ENCODE measurements around the gene RPL13. TPM values are rescaled to one million over a fixed set of nuclear protein-coding genes. Genes with fewer than 3 reads are reported as not detected.

Gene RPL13
- total RNA-seq (2013) = 2,728 TPM
- polyA plus RNA-seq (1,000 to 10,000 TPM; 1,251 to 2,437 (median 1,329) TPM), polyA minus RNA-seq (1,984 and 2,685 TPM in 2 replicates), total RNA-seq (301 to 963 (median 699) reads per million in 11 experiments)

DNA sequence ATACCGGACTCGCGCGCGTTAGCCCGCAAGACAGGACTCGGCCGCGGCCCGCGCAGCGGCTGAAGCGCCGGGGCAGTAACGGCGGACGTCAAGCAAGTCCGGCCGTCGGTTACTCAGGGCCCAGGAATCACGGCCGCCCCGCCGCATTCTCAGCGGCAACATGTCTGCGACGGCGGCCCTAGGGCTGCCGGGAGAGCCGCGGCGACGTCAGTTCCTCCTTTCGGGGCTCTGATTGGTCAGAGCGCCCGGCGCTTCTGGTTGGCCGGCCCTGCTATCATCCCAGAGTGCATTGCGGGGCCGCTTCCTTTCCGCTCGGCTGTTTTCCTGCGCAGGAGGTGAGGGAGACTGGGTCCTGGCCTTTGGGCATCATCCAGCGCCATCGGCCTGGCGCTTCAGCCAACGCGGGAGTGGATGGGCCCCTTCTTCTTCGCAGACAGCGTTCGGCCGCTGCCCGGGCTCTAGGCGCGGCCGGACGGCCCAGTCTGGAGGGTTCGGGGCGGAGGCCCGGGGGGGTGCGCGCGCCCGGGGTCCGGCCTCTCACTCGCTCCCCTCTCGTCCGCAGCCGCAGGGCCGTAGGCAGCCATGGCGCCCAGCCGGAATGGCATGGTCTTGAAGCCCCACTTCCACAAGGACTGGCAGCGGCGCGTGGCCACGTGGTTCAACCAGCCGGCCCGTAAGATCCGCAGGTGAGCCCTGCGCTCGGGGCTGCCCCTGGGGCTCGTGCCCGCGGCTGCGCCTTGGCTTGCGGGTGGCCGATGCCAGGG is at the start of gene RPL13:
Gene RPL13 (plus strand): TSS at position 305 of the 764 bp plus-strand sequence. CDS start 278 bp downstream, at position 583.
- Mint-ChIP-seq H3K4me3 (peak within 1 kb of the TSS; percentile 92 to 98), H3K36me3 (peaks cover 51 to 56% of the 10 kb centered on the region in 2 donors), H3K9me3 (no peaks in the 10 kb centered on the region), H3K27me3 (ENCODE audit: low read depth in 3 of 3) (peaks cover 1 to 3% (median 1%) of the 10 kb centered on the region in 3 donors), H3K27ac (peak within 1 kb of the TSS; percentile 95 to 99 (median 98)), H3K4me1 (peaks cover 65% of the 10 kb centered on the region)
- DNase-seq = peak; percentile 93 to 97 (median 94)
- Histone ChIP-seq H3K27ac (ENCODE audit: low read depth in 1 of 2, low read length in 2 of 2) (peak within 1 kb of the TSS; percentile 92 to 93), H3K9ac (ENCODE audit: insufficient read depth, low read length, poor library complexity, severe bottlenecking) (peak within 1 kb of the TSS; percentile 96), H3K9me3 (replicated peaks in 1 of 2; ENCODE audit: control insufficient read depth in 1 of 2, insufficient read depth in 1 of 2, low read length in 2 of 2) (no peaks in the 10 kb centered on the region), H2AFZ (ENCODE audit: insufficient read depth, low read depth, low read length, poor library complexity, severe bottlenecking) (peak within 1 kb of the TSS; percentile 79), H3K4me2 (replicated peaks; ENCODE audit: extremely low read depth, low read length, poor library complexity, severe bottlenecking) (peak within 1 kb of the TSS; percentile 94), H3K4me1 (ENCODE audit: control insufficient read depth in 1 of 2, insufficient read depth in 2 of 2, low read length in 2 of 2) (peaks cover 41 to 57% of the 10 kb centered on the region in 2 donors), H3K36me3 (replicated peaks in 1 of 2; ENCODE audit: control insufficient read depth in 1 of 2, insufficient read depth in 2 of 2, low read length in 2 of 2) (peaks cover 41 to 46% of the 10 kb centered on the region in 2 donors), H3K4me3 (replicated peaks in 1 of 3; ENCODE audit: low read depth in 2 of 3, low read length in 3 of 3) (peak within 1 kb of the TSS; percentile 64 to 95 (median 82)), H3K79me2 (ENCODE audit: insufficient read depth, low read length) (peaks cover 22% of the 10 kb centered on the region), H3K27me3 (ENCODE audit: control insufficient read depth in 2 of 2, insufficient read depth in 2 of 2, low read length in 2 of 2) (peaks cover 0 to 2% of the 10 kb centered on the region in 2 donors), H4K20me1 (ENCODE audit: insufficient read depth, low read length) (peaks cover 48% of the 10 kb centered on the region)
- intact Hi-C loops (cut with micrococcal nuclease) = loop anchor here in 1 of 2 donors (5.0 kb wide), 2 partner anchors 162 to 312 kb away; partner anchors contain the start of genes TCF25, VPS9D1 and ZNF276
- TF ChIP-seq, protein P1, sequence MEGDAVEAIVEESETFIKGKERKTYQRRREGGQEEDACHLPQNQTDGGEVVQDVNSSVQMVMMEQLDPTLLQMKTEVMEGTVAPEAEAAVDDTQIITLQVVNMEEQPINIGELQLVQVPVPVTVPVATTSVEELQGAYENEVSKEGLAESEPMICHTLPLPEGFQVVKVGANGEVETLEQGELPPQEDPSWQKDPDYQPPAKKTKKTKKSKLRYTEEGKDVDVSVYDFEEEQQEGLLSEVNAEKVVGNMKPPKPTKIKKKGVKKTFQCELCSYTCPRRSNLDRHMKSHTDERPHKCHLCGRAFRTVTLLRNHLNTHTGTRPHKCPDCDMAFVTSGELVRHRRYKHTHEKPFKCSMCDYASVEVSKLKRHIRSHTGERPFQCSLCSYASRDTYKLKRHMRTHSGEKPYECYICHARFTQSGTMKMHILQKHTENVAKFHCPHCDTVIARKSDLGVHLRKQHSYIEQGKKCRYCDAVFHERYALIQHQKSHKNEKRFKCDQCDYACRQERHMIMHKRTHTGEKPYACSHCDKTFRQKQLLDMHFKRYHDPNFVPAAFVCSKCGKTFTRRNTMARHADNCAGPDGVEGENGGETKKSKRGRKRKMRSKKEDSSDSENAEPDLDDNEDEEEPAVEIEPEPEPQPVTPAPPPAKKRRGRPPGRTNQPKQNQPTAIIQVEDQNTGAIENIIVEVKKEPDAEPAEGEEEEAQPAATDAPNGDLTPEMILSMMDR (IDR thresholded peaks at IDR 0.05) = no peak
- under 1% methylated on average over 87 of the region's 87 CpGs for WGBS (ENCODE audit: insufficient coverage)

- Histone ChIP-seq H3K4me3 (replicated peaks in 1 of 3; ENCODE audit: low read depth in 2 of 3, low read length in 3 of 3) (no peak overlapping the region), H3K9me3 (replicated peaks in 1 of 2; ENCODE audit: control insufficient read depth in 1 of 2, insufficient read depth in 1 of 2, low read length in 2 of 2) (no peaks in the 10 kb centered on the region), H4K20me1 (ENCODE audit: insufficient read depth, low read length) (peaks cover 6% of the 10 kb centered on the region), H3K4me1 (ENCODE audit: control insufficient read depth in 1 of 2, insufficient read depth in 2 of 2, low read length in 2 of 2) (peaks cover 21 to 30% of the 10 kb centered on the region in 2 donors), H3K4me2 (replicated peaks; ENCODE audit: extremely low read depth, low read length, poor library complexity, severe bottlenecking) (no peak overlapping the region), H3K9ac (ENCODE audit: insufficient read depth, low read length, poor library complexity, severe bottlenecking) (no peak overlapping the region), H3K27me3 (ENCODE audit: control insufficient read depth in 2 of 2, insufficient read depth in 2 of 2, low read length in 2 of 2) (no peaks in the 10 kb centered on the region), H3K27ac (ENCODE audit: low read depth in 1 of 2, low read length in 2 of 2) (no peak overlapping the region), H3K79me2 (ENCODE audit: insufficient read depth, low read length) (peaks cover 47% of the 10 kb centered on the region), H2AFZ (ENCODE audit: insufficient read depth, low read depth, low read length, poor library complexity, severe bottlenecking) (no peak overlapping the region), H3K36me3 (replicated peaks in 1 of 2; ENCODE audit: control insufficient read depth in 1 of 2, insufficient read depth in 2 of 2, low read length in 2 of 2) (peaks cover 37 to 58% of the 10 kb centered on the region in 2 donors)
- H3K9me3 Mint-ChIP-seq = no peaks in the 10 kb centered on the region
- peaks cover 35 to 53% of the 10 kb centered on the region in 2 donors for H3K36me3 Mint-ChIP-seq
- peak overlapping the region in 4 of 7 donors; percentile 28 to 74 (median 60) for H3K27ac Mint-ChIP-seq
- WGBS (ENCODE audit: insufficient coverage) = 7% methylated on average over 4 of the region's 8 CpGs
- TF ChIP-seq, protein P1 (IDR thresholded peaks at IDR 0.05) = no peak
- H3K4me3 Mint-ChIP-seq = no peak overlapping the region
- peaks cover 20% of the 10 kb centered on the region for H3K4me1 Mint-ChIP-seq
- H3K27me3 Mint-ChIP-seq (ENCODE audit: low read depth in 3 of 3) = no peaks in the 10 kb centered on the region
- DNase-seq = no peak
- intact Hi-C loops (cut with micrococcal nuclease) = no loop called here
These were observed 49.1 kb upstream of the RPL13 start for GRCh38 chr16:89511374-89511773.
